Measurements from ENCODE around the gene MYPN.
A peak's percentile ranks its signal among the peaks of the same experiment; 100 is the strongest.

Gene MYPN

GRCh38 chr10:68176797-68177196 lies 67.5 kb downstream of the MYPN start:
- H3K4me3 ChIP-seq (replicated peaks; ENCODE audit: low read depth, low read length), result no peak overlapping the region
- no peak for TF ChIP-seq CTCF (IDR thresholded peaks at IDR 0.05; ENCODE audit: low read length, missing control alignments)
- no peak for DNase-seq (ENCODE audit: low read depth)

- no peak for TF ChIP-seq CTCF (IDR thresholded peaks at IDR 0.05; ENCODE audit: low read length, missing control alignments)
- no peak for DNase-seq (ENCODE audit: low read depth)
- H3K4me3 ChIP-seq (replicated peaks; ENCODE audit: low read depth, low read length), result no peak overlapping the region
Observed at GRCh38 chr10:68178592-68178991, 69.3 kb downstream of the MYPN start.

GRCh38 chr10:68179016-68179415 lies 69.7 kb downstream of the MYPN start:
- DNase-seq (ENCODE audit: low read depth), result no peak
- H3K4me3 ChIP-seq (replicated peaks; ENCODE audit: low read depth, low read length), result no peak overlapping the region
- TF ChIP-seq CTCF (IDR thresholded peaks at IDR 0.05; ENCODE audit: low read length, missing control alignments), result no peak

- no peak for DNase-seq (ENCODE audit: low read depth)
- no peak for TF ChIP-seq CTCF (IDR thresholded peaks at IDR 0.05; ENCODE audit: low read length, missing control alignments)
- H3K4me3 ChIP-seq (replicated peaks; ENCODE audit: low read depth, low read length), result no peak overlapping the region
Observed at GRCh38 chr10:68180490-68180889, 71.2 kb downstream of the MYPN start.

- TF ChIP-seq CTCF (IDR thresholded peaks at IDR 0.05; ENCODE audit: low read length, missing control alignments), result no peak
- peak; percentile 3 for DNase-seq (ENCODE audit: low read depth)
- no peak overlapping the region for H3K4me3 ChIP-seq (replicated peaks; ENCODE audit: low read depth, low read length)
Observed at GRCh38 chr10:68184546-68184945, 75.3 kb downstream of the MYPN start.

- TF ChIP-seq CTCF (IDR thresholded peaks at IDR 0.05; ENCODE audit: low read length, missing control alignments), result no peak
- DNase-seq (ENCODE audit: low read depth), result no peak
- no peak overlapping the region for H3K4me3 ChIP-seq (replicated peaks; ENCODE audit: low read depth, low read length)
Observed at GRCh38 chr10:68185085-68185484, 75.8 kb downstream of the MYPN start.

- no peak for DNase-seq (ENCODE audit: low read depth)
- no peak for TF ChIP-seq CTCF (IDR thresholded peaks at IDR 0.05; ENCODE audit: low read length, missing control alignments)
- H3K4me3 ChIP-seq (replicated peaks; ENCODE audit: low read depth, low read length), result no peak overlapping the region
Observed at GRCh38 chr10:68188835-68189234, 79.5 kb downstream of the MYPN start.

Data from fibroblast of pulmonary artery (primary cell).